SJSA1 (cell line): ENCODE data around the gene UXS1. TPM values are rescaled to one million over a fixed set of nuclear protein-coding genes. Genes with fewer than 3 reads are reported as not detected.

Experiments used
- DNase-seq, 2 experiments: peaks; one replicate each; pipeline ENCODE4 v3.0.0-alpha.2; 2015 to 2020; ENCODE audit warnings: low spot score in 2 of 2, low read depth in 1 of 2
- H3K27ac ChIP-seq: fragments of 250-450 bp; sonication (Bioruptor Pico); 2 replicates; pipeline ENCODE4 v1.5.1; 2020; ENCODE audit warnings: mild to moderate bottlenecking, moderate library complexity
- H3K27me3 ChIP-seq: fragments of 250-450 bp; sonication (Bioruptor Pico); replicated peaks from 2 replicates; pipeline ENCODE4 v1.5.1; 2020; ENCODE audit warnings: mild to moderate bottlenecking, moderate library complexity
- H3K36me3 ChIP-seq: fragments of 250-450 bp; sonication (Bioruptor Pico); 2 replicates; pipeline ENCODE4 v1.5.1; 2020; ENCODE audit warnings: mild to moderate bottlenecking
- H3K4me1 ChIP-seq: fragments of 250-450 bp; sonication (Bioruptor Pico); replicated peaks from 2 replicates; pipeline ENCODE4 v1.6.1; 2021; ENCODE audit warnings: mild to moderate bottlenecking
- H3K4me3 ChIP-seq: fragments of 250-450 bp; sonication (Bioruptor Pico); 2 replicates; pipeline ENCODE4 v1.5.1; 2020; ENCODE audit warnings: mild to moderate bottlenecking
- H3K9me3 ChIP-seq: fragments of 250-450 bp; sonication (Bioruptor Pico); replicated peaks from 2 replicates; pipeline ENCODE4 v1.5.1; 2020; ENCODE audit warnings: mild to moderate bottlenecking
- total RNA-seq: library from RNA; depleted of rRNA; stranded (reverse); fragments of >200 nt; shearing (Covaris generic); gene quantifications from 2 replicates; pipeline ENCODE4 v1.2.3, GENCODE V29; 2014

The UXS1 gene
- total RNA-seq, 1 experiment from 2014 or later, result 60.6 TPM

DNA sequence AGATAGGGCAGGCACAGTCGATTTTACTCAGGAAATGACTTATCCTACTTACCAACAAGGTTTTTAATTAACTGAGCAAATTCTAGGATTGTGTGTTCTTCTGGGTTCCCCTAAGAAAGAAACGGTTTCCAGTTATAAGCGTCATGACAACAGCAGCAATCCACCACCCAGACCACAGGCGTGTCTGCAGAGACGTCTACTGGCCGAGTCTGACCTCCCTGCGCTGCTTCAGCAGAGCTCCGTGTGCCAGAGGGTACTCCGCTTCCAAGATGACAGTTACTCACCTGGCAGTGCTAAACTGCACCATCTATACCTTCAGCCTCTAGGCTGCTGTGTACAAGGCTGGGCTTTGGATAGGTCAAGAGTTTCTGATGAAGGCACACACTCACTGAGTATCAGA, 95.4 kb downstream of the UXS1 start:
- no peak overlapping the region for H3K27ac ChIP-seq
- no peaks in the 10 kb centered on the region for H3K27me3 ChIP-seq
- H3K4me3 ChIP-seq, result no peak overlapping the region
- H3K9me3 ChIP-seq, result no peaks in the 10 kb centered on the region
- peaks cover 33% of the 10 kb centered on the region for H3K36me3 ChIP-seq
- no peaks in the 10 kb centered on the region for H3K4me1 ChIP-seq
- DNase-seq, result no peak

- no peaks in the 10 kb centered on the region for H3K9me3 ChIP-seq
- no peaks in the 10 kb centered on the region for H3K4me1 ChIP-seq
- no peak for DNase-seq
- no peak overlapping the region for H3K4me3 ChIP-seq
- H3K27ac ChIP-seq, result no peak overlapping the region
- H3K27me3 ChIP-seq, result no peaks in the 10 kb centered on the region
- H3K36me3 ChIP-seq, result peaks cover 33% of the 10 kb centered on the region
These were observed 96.0 kb downstream of the UXS1 start for GRCh38 chr2:106098081-106098480.

GRCh38 chr2:106097038-106098000, 96.8 kb downstream of the UXS1 start:
- no peak overlapping the region for H3K27ac ChIP-seq
- DNase-seq, result no peak
- H3K4me3 ChIP-seq, result no peak overlapping the region
- H3K27me3 ChIP-seq, result no peaks in the 10 kb centered on the region
- H3K9me3 ChIP-seq, result no peaks in the 10 kb centered on the region
- no peaks in the 10 kb centered on the region for H3K4me1 ChIP-seq
- H3K36me3 ChIP-seq, result peaks cover 33% of the 10 kb centered on the region

- no peak for DNase-seq
- peaks cover 33% of the 10 kb centered on the region for H3K36me3 ChIP-seq
- H3K9me3 ChIP-seq, result no peaks in the 10 kb centered on the region
- H3K4me3 ChIP-seq, result no peak overlapping the region
- H3K4me1 ChIP-seq, result no peaks in the 10 kb centered on the region
- no peak overlapping the region for H3K27ac ChIP-seq
- no peaks in the 10 kb centered on the region for H3K27me3 ChIP-seq
These were observed 97.6 kb downstream of the UXS1 start for GRCh38 chr2:106096299-106097037.

DNA sequence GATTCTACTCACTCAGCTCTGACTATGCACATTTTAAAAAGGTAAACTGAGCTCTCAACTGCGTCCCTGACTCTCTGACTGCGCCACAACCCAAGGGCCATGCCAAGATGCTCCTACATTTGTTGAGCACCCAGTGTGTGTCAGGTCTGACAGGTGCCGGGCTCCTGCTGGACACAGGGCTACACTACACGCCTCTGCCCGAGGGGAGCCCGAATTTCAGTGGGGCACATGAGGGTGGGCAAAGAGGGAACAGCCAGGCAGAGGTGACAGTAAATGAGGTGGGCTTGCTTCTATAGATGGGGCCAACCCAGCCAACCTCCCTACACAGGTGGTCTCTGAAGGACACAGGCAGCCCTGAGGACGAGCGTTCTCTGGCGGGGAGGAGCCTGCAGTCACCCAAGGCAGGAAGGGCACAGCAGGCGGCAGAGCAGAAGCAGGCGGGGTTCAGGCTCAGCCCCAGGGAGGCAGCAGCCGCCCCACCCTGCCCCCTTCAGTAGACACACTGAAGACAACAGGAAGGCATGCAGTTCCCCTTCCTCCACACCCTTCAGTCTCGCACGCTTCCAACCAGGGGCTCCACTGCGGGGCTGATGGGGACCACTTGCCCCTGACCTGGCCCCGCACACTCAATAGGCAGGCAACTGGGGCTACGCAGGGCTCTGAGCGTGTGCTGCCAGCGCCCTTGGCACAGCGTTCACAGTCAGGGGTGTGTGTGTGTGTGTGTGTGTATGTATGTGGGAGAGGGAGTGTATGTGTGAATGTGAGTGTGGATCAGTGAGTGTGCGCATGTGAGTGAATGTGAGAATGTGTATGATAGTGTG, 98.4 kb downstream of the UXS1 start:
- H3K4me3 ChIP-seq, result no peak overlapping the region
- DNase-seq, result no peak
- H3K27me3 ChIP-seq, result no peaks in the 10 kb centered on the region
- no peak overlapping the region for H3K27ac ChIP-seq
- peaks cover 33% of the 10 kb centered on the region for H3K36me3 ChIP-seq
- H3K9me3 ChIP-seq, result no peaks in the 10 kb centered on the region
- no peaks in the 10 kb centered on the region for H3K4me1 ChIP-seq

DNA sequence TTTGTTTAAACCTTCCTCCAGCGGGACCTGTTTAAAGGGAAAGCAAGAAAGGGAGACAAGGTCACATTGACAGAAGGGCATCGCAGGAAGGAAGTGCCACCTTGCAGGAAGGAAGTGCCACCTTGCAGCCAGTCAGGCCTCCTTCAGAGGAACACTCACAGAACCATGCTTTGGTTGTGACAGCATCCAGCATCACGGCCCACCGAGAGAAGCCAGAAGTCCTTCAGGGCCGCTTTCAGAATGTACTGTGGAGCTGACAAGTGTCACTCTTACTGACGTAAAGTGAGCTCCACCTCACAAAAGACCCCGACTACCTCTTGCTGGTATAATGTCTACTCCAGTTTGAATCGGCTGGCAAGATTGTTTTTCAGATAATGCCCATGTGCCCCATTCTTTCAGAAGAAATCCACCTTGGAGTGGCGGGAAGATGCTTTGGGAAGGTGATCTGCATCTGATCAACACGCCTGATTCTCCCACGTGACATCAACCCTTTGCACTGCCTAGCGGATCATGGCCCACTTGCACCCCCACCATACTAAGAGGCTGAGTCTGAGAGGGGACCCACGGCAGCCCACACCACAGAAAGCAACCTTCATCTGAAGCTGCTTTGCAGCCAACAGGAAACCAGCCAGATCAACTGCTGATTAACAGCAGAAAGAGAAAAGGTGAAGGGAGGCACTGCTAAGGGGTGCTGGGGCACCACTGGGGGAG, 99.8 kb downstream of the UXS1 start:
- Histone ChIP-seq H3K4me1 (no peaks in the 10 kb centered on the region), H3K36me3 (peaks cover 24% of the 10 kb centered on the region), H3K27ac (no peak overlapping the region), H3K9me3 (no peaks in the 10 kb centered on the region), H3K4me3 (no peak overlapping the region), H3K27me3 (no peaks in the 10 kb centered on the region)
- DNase-seq, result no peak

- Histone ChIP-seq H3K36me3 (peaks cover 5% of the 10 kb centered on the region; the same call in 1 of the 2 replicates), H3K4me3 (no peak overlapping the region), H3K4me1 (no peaks in the 10 kb centered on the region), H3K9me3 (no peaks in the 10 kb centered on the region), H3K27me3 (no peaks in the 10 kb centered on the region), H3K27ac (no peak overlapping the region)
- DNase-seq, result no peak
These were observed 103.0 kb downstream of the UXS1 start for GRCh38 chr2:106090916-106091618.

DNA sequence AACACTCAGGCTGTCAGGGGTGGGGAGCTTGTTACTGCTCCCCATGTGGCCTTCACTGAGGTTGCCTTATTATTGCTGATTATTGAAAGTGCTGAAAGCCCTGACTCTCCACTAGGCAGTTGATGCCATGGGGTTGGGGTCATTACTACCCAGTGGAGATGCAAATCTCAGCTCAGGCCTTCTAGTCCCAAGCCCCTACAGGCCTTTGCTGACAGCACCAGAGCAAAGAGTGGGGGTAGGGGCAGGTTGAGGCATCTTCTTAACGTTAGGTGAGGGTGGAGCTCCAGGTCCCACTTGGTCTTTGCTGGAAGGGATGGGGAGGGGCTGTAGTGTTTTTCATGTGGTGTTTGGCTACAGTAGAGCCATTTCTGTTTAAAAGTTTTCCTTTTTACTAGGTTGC, 104.5 kb downstream of the UXS1 start:
- Histone ChIP-seq H3K9me3 (no peaks in the 10 kb centered on the region), H3K4me3 (no peak overlapping the region), H3K27ac (no peak overlapping the region), H3K4me1 (no peaks in the 10 kb centered on the region), H3K27me3 (no peaks in the 10 kb centered on the region), H3K36me3 (peaks cover 5% of the 10 kb centered on the region; the same call in 1 of the 2 replicates)
- no peak for DNase-seq

DNA sequence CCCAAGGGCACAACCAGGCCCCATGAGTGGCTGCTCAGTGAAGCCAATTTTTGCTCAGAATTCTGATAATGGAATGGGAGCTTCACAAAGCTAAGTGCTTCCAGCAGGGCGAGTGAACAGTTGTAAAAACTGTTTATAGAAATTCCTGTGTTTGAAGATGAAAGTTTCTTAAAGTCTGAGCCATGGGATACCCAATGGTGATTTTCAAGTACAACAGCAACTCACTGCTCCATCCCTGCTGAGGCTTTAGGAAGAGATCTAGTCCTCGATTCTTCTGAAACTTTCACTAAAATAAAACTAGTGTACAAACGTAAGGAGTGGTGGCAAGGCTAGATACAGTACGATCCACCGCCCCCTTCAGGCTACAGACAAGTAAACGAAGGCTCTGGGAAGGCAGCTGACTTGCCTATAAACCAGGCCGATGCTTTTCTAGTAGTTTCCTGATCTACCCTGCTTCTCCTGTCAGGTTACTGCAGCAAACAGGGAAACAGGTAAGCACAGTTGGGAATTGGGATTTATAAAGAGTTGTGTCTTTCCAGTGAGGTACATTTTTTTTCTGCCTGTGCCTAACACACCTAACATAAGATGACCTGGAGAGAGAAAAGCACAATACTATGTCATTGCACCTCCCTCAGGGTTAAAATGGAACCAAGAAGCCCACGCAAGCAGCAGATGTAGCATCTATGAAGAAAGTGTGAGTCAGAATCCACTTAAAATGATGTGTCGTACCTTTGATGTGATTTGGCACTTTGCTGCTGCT, 108.7 kb downstream of the UXS1 start:
- Histone ChIP-seq H3K4me3 (no peak overlapping the region), H3K27ac (no peak overlapping the region)

DNA sequence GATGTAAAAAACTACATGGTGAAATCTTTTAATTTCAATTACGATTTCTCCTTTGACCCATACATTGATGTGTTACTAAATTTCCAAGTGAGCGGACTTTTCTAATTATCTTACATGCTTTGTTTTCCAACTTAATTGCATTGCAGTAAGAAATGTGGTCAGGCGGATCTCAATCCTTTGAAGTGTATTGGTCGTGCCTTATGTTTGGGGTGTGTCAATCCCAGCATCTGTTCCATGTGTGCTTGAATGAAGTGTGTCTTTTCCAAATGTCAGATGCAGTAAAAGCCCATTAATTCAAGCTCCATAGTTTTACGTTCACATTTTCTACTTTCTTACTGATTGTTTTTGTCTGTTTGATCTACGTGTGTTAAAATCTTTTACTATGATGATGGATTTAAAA, 113.1 kb downstream of the UXS1 start:
- no peak for DNase-seq
- Histone ChIP-seq H3K27me3 (peaks cover 12% of the 10 kb centered on the region), H3K4me3 (no peak overlapping the region), H3K36me3 (no peaks in the 10 kb centered on the region), H3K27ac (no peak overlapping the region), H3K9me3 (no peaks in the 10 kb centered on the region), H3K4me1 (no peaks in the 10 kb centered on the region)

More for the DNA sequence above, 108.7 kb downstream of the UXS1 start:
- DNase-seq, result no peak
- no peaks in the 10 kb centered on the region for H3K36me3 ChIP-seq
- H3K27me3 ChIP-seq, result peaks cover 12% of the 10 kb centered on the region
- H3K9me3 ChIP-seq, result no peaks in the 10 kb centered on the region
- no peaks in the 10 kb centered on the region for H3K4me1 ChIP-seq

- no peak for DNase-seq
- Histone ChIP-seq H3K9me3 (no peaks in the 10 kb centered on the region), H3K36me3 (no peaks in the 10 kb centered on the region), H3K27ac (no peak overlapping the region), H3K4me1 (no peaks in the 10 kb centered on the region), H3K27me3 (peaks cover 9% of the 10 kb centered on the region), H3K4me3 (no peak overlapping the region)
These were observed 116.0 kb downstream of the UXS1 start for GRCh38 chr2:106078096-106078495.

DNA sequence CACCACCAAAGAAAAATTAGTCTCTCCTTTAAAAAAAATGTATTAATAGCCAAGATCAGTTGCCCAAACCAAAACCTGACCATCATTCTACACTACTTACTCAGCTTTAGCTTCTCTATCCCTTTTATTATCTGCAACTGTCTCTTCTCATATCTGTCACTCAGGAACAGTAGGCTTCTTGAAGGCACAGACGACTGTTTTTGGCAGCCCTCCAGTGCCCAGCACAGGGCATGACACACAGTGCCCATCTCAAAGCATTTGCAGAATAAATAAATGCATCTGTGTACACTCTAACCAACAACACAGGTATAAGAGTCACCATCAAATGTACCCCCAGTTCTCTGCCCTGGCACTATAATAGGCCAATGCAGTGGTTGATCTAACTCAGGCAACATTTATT, 117.2 kb downstream of the UXS1 start:
- Histone ChIP-seq H3K9me3 (no peaks in the 10 kb centered on the region), H3K4me1 (no peaks in the 10 kb centered on the region), H3K27ac (no peak overlapping the region), H3K36me3 (no peaks in the 10 kb centered on the region), H3K4me3 (no peak overlapping the region), H3K27me3 (peaks cover 4% of the 10 kb centered on the region; the same call in 1 of the 2 replicates)
- DNase-seq, result no peak
